ENCODE measurements around the gene OR52D1. TPM values are rescaled to one million over a fixed set of nuclear protein-coding genes. Genes with fewer than 3 reads are reported as not detected.

Gene OR52D1
- total and polyA plus RNA-seq, 2 experiments from 2014 or later: not detected

DNA sequence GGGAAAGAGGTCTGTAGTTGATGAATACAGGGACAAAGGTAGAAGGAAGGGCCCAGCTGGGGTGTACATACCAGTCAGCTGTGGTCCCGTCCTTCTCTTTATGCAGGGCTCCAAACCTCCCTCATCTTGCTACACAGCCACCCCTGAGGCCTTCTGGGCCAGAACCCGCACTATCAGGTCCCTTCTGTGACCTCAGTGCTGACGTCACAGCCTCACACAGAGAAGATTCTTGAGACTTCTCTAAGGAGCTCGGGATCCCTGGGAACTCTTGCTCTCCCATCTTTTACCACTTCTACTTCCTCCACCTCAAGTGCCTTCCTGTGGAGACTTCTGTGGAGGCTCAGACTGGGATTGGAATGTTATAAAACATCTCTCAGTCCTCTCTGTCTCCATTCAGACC is 21.3 kb downstream of the OR52D1 start, which contains the start of gene UBQLN3:
Gene UBQLN3, minus strand, starts transcription at position 155 of the 400 bp plus-strand sequence. CDS start 399 bp downstream, outside the sequence.
- Histone ChIP-seq H2AFZ (no peak within 1 kb of the TSS), H3K4me1 (ENCODE audit: insufficient read depth) (no peaks in the 10 kb centered on the region), H3F3A (ENCODE audit: insufficient read depth) (no peaks in the 10 kb centered on the region), H3K36me3 (ENCODE audit: low read depth) (no peaks in the 10 kb centered on the region), H3K27me3 (replicated peaks; ENCODE audit: insufficient read depth) (no peaks in the 10 kb centered on the region; the same call in 1 of the 2 replicates), H3K79me2 (ENCODE audit: insufficient read depth) (no peaks in the 10 kb centered on the region), H3K4me3 (no peak within 1 kb of the TSS), H3K27ac (no peak within 1 kb of the TSS), H3K9me2 (ENCODE audit: insufficient read depth) (no peaks in the 10 kb centered on the region), H3K9me3 (ENCODE audit: low read depth) (no peaks in the 10 kb centered on the region), H3K9ac (no peak within 1 kb of the TSS), H3K4me2 (ENCODE audit: unreplicated experiment) (no peak within 1 kb of the TSS), H4K20me1 (ENCODE audit: insufficient read depth) (no peaks in the 10 kb centered on the region)
- DNase-seq: no peak
- 43 to 45% methylated on average over 4 of the region's 4 CpGs for whole genome bisulfite sequencing, 2 experiments (ENCODE audit: low coverage in 1 of 2, low lambda C conversion rate in 2 of 2, missing lambda C conversion rate in 2 of 2)
- TF ChIP-seq EZH2phosphoT487 (IDR thresholded peaks at IDR 0.05; ENCODE audit: insufficient read depth, low read depth) (no peak), EZH2 (IDR thresholded peaks at IDR 0.05; ENCODE audit: insufficient read depth, poor library complexity, severe bottlenecking) (no peak)
- in situ Hi-C loops (cut with MboI): no loop called here

DNA sequence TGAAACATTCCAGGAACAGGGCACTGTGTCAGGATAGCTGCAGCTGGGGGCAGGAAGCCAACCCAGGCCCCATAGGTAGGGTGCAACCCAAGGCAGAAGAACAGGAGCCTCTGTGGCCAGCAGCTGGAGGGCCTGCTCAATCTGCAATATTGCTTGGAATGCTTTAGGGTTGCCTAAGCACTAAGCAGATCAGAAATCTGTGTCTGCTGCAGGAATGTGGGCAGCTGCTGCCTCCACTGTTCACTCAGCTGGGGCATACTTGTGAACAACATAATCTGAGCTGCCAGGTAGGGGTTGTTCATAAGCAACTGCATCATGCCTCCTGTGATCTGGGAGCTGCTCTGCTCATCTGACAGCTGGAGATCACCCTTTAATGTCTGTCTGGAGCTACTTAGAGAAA is 26.4 kb downstream of the OR52D1 start:
- no peak for DNase-seq
- H3K9me3 ChIP-seq (ENCODE audit: low read depth): no peaks in the 10 kb centered on the region

DNA sequence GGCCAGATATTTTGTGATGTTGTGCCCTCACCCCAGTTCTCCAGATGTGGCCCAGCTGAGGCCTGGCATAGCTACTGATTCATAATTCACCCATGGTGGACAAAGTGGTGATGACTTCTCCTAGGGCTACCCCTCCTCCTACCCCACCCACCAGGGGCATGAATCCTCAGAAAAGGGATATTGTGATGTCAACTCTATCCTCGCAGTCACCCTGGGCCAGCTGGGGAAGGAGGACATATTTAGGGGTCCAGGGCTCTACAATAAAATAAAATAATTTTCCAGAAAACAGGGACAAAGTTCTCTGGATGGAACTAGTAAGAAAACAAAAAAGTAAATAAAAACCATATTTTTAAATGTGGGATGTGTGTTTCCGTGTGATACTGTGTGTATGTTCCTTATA is 28.1 kb downstream of the OR52D1 start, which contains the start of gene UBQLNL:
Gene UBQLNL, minus strand, starts transcription at position 101 of the 400 bp plus-strand sequence. CDS start 258 bp downstream, outside the sequence.
- no peaks in the 10 kb centered on the region for H4K20me1 ChIP-seq (ENCODE audit: insufficient read depth)
- H3K36me3 ChIP-seq (ENCODE audit: low read depth): no peaks in the 10 kb centered on the region
- H2AFZ ChIP-seq: no peak within 1 kb of the TSS
- no peaks in the 10 kb centered on the region for H3K79me2 ChIP-seq (ENCODE audit: insufficient read depth)
- H3K4me2 ChIP-seq (ENCODE audit: unreplicated experiment): no peak within 1 kb of the TSS
- WGBS, 2 experiments (ENCODE audit: low coverage in 1 of 2, low lambda C conversion rate in 2 of 2, missing lambda C conversion rate in 2 of 2): 38 to 54% methylated on average over 2 of the region's 2 CpGs
- no peaks in the 10 kb centered on the region for H3K9me3 ChIP-seq (ENCODE audit: low read depth)
- H3K4me3 ChIP-seq: no peak within 1 kb of the TSS
- H3K9me2 ChIP-seq (ENCODE audit: insufficient read depth): no peaks in the 10 kb centered on the region
- H3K9ac ChIP-seq: no peak within 1 kb of the TSS
- no peaks in the 10 kb centered on the region for H3K4me1 ChIP-seq (ENCODE audit: insufficient read depth)
- no peak within 1 kb of the TSS for H3K27ac ChIP-seq
- no peaks in the 10 kb centered on the region for H3F3A ChIP-seq (ENCODE audit: insufficient read depth)
- TF ChIP-seq EZH2 (IDR thresholded peaks at IDR 0.05; ENCODE audit: insufficient read depth, poor library complexity, severe bottlenecking) (no peak), EZH2phosphoT487 (IDR thresholded peaks at IDR 0.05; ENCODE audit: insufficient read depth, low read depth) (no peak)
- in situ Hi-C loops (cut with MboI): no loop called here
- no peaks in the 10 kb centered on the region for H3K27me3 ChIP-seq (replicated peaks; ENCODE audit: insufficient read depth)
- DNase-seq: no peak

More for the DNA sequence above, 26.4 kb downstream of the OR52D1 start:
- H3K4me1 ChIP-seq (ENCODE audit: insufficient read depth): no peaks in the 10 kb centered on the region
- H3K4me3 ChIP-seq: no peak overlapping the region
- no peak overlapping the region for H3K4me2 ChIP-seq (ENCODE audit: unreplicated experiment)
- H3K9ac ChIP-seq: no peak overlapping the region
- H3F3A ChIP-seq (ENCODE audit: insufficient read depth): no peaks in the 10 kb centered on the region
- H2AFZ ChIP-seq: no peak overlapping the region
- H3K9me2 ChIP-seq (ENCODE audit: insufficient read depth): no peaks in the 10 kb centered on the region
- no peaks in the 10 kb centered on the region; the same call in 1 of the 2 replicates for H3K27me3 ChIP-seq (replicated peaks; ENCODE audit: insufficient read depth)
- in situ Hi-C loops (cut with MboI): no loop called here
- no peaks in the 10 kb centered on the region for H4K20me1 ChIP-seq (ENCODE audit: insufficient read depth)
- no peak for TF ChIP-seq EZH2 (IDR thresholded peaks at IDR 0.05; ENCODE audit: insufficient read depth, poor library complexity, severe bottlenecking)
- H3K79me2 ChIP-seq (ENCODE audit: insufficient read depth): no peaks in the 10 kb centered on the region
- no peak overlapping the region for H3K27ac ChIP-seq
- no peaks in the 10 kb centered on the region for H3K36me3 ChIP-seq (ENCODE audit: low read depth)

DNA sequence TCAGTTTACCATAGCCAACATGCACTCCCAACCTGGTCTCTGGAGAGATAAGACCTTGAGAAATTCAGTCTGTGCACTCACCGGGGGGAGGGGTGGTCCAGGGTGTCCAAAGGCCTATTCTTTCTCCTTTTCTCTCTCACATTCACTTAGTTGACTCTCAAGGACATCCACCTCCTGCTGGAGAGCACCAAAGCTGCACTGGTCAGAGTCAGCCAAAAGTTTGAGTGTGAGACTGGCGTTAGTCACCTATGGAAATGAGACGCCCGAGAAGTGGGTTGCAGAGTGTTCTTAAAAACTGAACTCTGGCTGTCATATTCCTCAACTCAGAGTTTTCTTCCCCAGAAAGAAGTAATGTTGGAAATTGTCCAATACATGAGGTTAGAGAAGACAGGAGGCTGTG is 33.1 kb downstream of the OR52D1 start:
- Histone ChIP-seq H4K20me1 (ENCODE audit: insufficient read depth) (no peaks in the 10 kb centered on the region), H2AFZ (no peak overlapping the region), H3K9ac (no peak overlapping the region), H3K4me1 (ENCODE audit: insufficient read depth) (no peaks in the 10 kb centered on the region), H3K9me3 (ENCODE audit: low read depth) (no peaks in the 10 kb centered on the region), H3K9me2 (ENCODE audit: insufficient read depth) (no peaks in the 10 kb centered on the region), H3K36me3 (ENCODE audit: low read depth) (no peaks in the 10 kb centered on the region), H3K27ac (no peak overlapping the region), H3K4me3 (no peak overlapping the region), H3F3A (ENCODE audit: insufficient read depth) (no peaks in the 10 kb centered on the region), H3K27me3 (replicated peaks; ENCODE audit: insufficient read depth) (no peaks in the 10 kb centered on the region), H3K4me2 (ENCODE audit: unreplicated experiment) (no peak overlapping the region), H3K79me2 (ENCODE audit: insufficient read depth) (no peaks in the 10 kb centered on the region)
- TF ChIP-seq EZH2 (IDR thresholded peaks at IDR 0.05; ENCODE audit: insufficient read depth, poor library complexity, severe bottlenecking): no peak
- no peak for TF ChIP-seq EZH2phosphoT487 (IDR thresholded peaks at IDR 0.05; ENCODE audit: insufficient read depth, low read depth)
- WGBS, 2 experiments (ENCODE audit: low coverage in 1 of 2, low lambda C conversion rate in 2 of 2, missing lambda C conversion rate in 2 of 2): 80 to 89% methylated on average over 4 of the region's 4 CpGs
- in situ Hi-C loops (cut with MboI): no loop called here
- DNase-seq: peak; percentile 17

DNA sequence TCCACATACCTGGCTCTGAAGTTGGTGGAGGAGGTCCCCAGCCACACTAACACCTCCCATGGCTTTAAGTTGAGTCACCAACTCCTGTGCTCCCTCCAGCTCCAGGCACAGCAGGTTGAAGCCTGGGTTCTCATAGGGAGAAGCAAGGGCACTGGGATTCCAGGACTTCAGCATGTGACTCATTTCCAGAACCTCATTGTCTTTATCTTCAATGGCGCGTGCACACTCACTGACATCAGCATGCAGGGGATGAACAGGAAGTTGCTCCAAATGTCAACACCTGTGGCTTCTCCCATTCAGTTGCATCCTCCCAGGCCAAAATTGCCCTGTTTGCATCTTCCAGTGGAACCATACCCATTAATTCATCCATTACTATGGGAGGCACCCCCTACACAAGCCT is 33.8 kb downstream of the OR52D1 start:
- WGBS, 2 experiments (ENCODE audit: low coverage in 1 of 2, low lambda C conversion rate in 2 of 2, missing lambda C conversion rate in 2 of 2): 97 to 100% methylated on average over 2 of the region's 2 CpGs
- no peaks in the 10 kb centered on the region for H3K4me1 ChIP-seq (ENCODE audit: insufficient read depth)
- in situ Hi-C loops (cut with MboI): no loop called here

More for the DNA sequence above, 33.8 kb downstream of the OR52D1 start:
- H3K27ac ChIP-seq: no peak overlapping the region
- no peaks in the 10 kb centered on the region for H3K27me3 ChIP-seq (replicated peaks; ENCODE audit: insufficient read depth)
- H2AFZ ChIP-seq: no peak overlapping the region
- H3K9me2 ChIP-seq (ENCODE audit: insufficient read depth): no peaks in the 10 kb centered on the region
- H4K20me1 ChIP-seq (ENCODE audit: insufficient read depth): no peaks in the 10 kb centered on the region
- no peak overlapping the region for H3K4me3 ChIP-seq
- no peak for TF ChIP-seq EZH2phosphoT487 (IDR thresholded peaks at IDR 0.05; ENCODE audit: insufficient read depth, low read depth)
- no peak for TF ChIP-seq EZH2 (IDR thresholded peaks at IDR 0.05; ENCODE audit: insufficient read depth, poor library complexity, severe bottlenecking)
- H3K9me3 ChIP-seq (ENCODE audit: low read depth): no peaks in the 10 kb centered on the region
- DNase-seq: no peak
- H3K4me2 ChIP-seq (ENCODE audit: unreplicated experiment): no peak overlapping the region
- no peaks in the 10 kb centered on the region for H3F3A ChIP-seq (ENCODE audit: insufficient read depth)
- H3K79me2 ChIP-seq (ENCODE audit: insufficient read depth): no peaks in the 10 kb centered on the region
- no peak overlapping the region for H3K9ac ChIP-seq
- no peaks in the 10 kb centered on the region for H3K36me3 ChIP-seq (ENCODE audit: low read depth)

Data from GM23248 (cell line).